Neuron (in vitro differentiated cells): ENCODE results near the gene MBNL1.

ENCODE experiments used
- H2AFZ ChIP-seq: one replicate; pipeline ENCODE4 v1.6.1; 2013; ENCODE audit warnings: low read depth, mild to moderate bottlenecking, inconsistent platforms, low read length, moderate library complexity
- H3K27me3 ChIP-seq: one replicate; pipeline ENCODE4 v1.6.1; 2013; ENCODE audit warnings: low read length; ENCODE audit not compliant: insufficient read depth
- H3K36me3 ChIP-seq: one replicate; pipeline ENCODE4 v1.6.1; 2013; ENCODE audit warnings: low read length; ENCODE audit not compliant: insufficient read depth
- H3K4me1 ChIP-seq: one replicate; pipeline ENCODE4 v1.6.1; 2013; ENCODE audit warnings: low read length; ENCODE audit not compliant: insufficient read depth
- H3K4me3 ChIP-seq: 2 replicates; pipeline ENCODE4 v1.5.1; 2013; ENCODE audit warnings: mild to moderate bottlenecking, low read length, moderate library complexity
- H3K9me3 ChIP-seq: one replicate; pipeline ENCODE4 v1.6.1; 2013; ENCODE audit warnings: low read length

MBNL1 gene

DNA sequence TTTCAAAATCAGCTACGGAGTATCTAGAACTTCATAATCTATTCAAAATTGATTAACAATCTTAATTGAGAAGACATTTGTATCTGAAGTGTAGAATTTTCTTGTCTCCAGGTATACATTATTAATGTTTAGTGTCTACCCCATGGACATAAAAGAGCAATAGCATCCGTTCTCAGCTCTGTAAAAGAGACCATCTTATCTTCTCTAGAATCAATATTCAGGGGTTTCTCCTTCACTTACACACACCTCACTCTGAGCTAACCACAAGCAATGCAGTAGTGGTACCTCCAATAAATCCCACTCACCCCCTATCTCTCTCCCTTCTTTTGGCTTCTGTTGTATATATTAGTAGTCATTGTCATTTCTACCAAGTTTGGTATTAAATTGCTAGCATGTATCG lies 16.2 kb downstream of the MBNL1 start:
- Histone ChIP-seq H3K4me3 (no peak overlapping the region), H3K36me3 (no peaks in the 10 kb centered on the region), H3K9me3 (peaks cover 2% of the 10 kb centered on the region), H3K27me3 (no peaks in the 10 kb centered on the region), H3K4me1 (peaks cover 3% of the 10 kb centered on the region), H2AFZ (no peak overlapping the region)

DNA sequence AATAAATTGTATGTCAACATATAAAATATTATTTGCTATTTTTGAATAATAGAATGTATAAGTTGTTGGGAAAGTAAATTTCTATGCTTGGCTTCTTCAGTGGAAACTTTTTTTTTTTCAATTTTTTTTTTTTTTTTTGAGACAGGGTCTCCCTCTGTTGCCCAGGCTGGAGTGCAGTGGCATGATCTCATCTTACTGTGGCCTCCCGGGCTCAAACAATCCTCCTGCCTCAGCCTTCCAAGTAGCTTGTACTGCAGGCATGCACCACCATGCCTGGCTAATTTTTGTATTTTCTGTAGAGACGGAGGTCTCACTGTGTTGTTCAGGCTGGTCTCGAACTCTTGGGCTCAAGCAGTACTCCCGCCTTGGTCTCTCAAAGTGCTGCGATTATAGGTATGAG lies 16.8 kb downstream of the MBNL1 start:
- Histone ChIP-seq H3K27me3 (no peaks in the 10 kb centered on the region), H3K4me3 (no peak overlapping the region), H3K4me1 (peaks cover 3% of the 10 kb centered on the region), H3K9me3 (peaks cover 2% of the 10 kb centered on the region), H3K36me3 (no peaks in the 10 kb centered on the region), H2AFZ (no peak overlapping the region)

DNA sequence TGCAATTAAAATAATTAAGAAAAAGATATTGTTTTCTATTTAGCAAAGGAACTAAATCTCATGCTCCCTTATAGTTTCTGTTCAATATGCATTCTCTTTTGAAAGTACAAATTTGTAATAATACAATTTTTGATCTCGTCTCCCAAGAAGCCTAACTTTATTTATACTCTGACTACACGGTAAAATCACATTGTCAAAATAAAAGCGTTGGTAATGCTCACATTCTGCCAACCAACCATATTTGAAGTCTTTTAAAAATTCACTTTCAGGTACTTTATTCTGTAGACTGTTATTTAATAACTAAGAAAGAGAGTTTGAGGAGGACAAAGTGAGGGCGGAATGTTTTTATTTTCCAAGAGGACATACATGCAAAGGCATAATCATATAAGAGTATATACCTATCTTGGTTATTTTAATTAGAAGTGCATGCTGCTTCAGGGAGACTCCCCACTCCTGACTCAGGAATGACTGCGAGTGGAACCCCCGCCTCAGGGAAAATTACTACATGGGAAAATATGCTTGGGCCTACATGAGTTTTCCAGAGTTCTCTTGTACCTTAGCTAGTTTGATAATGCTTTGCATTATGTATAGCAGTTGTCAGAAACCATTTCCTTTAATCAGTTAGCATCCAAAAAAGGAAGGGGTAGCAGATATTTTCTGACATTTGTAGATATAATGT lies 19.3 kb downstream of the MBNL1 start:
- no peak overlapping the region for H3K4me3 ChIP-seq
- peaks cover 3% of the 10 kb centered on the region for H3K4me1 ChIP-seq
- H3K27me3 ChIP-seq: no peaks in the 10 kb centered on the region
- H3K9me3 ChIP-seq: peaks cover 2% of the 10 kb centered on the region
- H3K36me3 ChIP-seq: no peaks in the 10 kb centered on the region
- no peak overlapping the region for H2AFZ ChIP-seq

DNA sequence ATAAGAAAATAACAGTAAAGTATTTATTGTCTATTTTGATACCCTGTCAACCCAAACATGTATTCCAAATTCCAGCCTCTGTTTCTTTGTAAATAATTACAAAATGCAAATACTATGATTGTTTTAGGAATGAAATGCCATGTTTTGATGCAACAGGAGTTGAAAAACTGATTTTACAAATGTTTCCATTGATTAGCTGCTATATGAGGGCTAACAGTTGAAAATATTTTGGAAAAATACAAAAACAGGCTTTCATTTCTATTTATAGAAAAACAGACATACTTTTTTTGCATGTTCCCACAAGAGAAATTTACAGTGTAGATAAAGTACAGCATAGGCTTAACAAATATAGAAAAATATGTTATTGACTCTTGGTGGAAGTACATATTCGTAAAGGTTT lies 20.0 kb downstream of the MBNL1 start:
- Histone ChIP-seq H3K9me3 (peaks cover 2% of the 10 kb centered on the region), H3K27me3 (no peaks in the 10 kb centered on the region), H3K36me3 (no peaks in the 10 kb centered on the region), H3K4me3 (no peak overlapping the region), H2AFZ (no peak overlapping the region), H3K4me1 (no peaks in the 10 kb centered on the region)

DNA sequence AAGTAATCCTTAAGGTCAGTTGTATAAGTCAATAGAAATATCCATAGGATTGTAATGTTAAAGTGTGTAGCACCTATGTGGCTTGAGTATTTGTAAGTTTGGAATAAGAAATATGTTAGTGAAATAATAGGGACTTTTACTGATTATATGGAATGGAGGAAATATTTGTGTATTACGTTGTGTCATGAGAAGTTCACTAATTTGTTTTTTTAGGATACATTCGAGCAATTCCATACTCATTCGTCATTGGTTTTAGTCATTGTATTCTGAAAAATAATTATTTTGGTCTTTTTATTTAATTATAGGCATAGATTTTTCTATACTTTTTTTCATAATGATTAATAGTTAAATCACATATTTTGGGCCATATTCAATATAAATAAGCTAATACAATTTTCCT lies 21.0 kb downstream of the MBNL1 start:
- Histone ChIP-seq H2AFZ (no peak overlapping the region), H3K27me3 (no peaks in the 10 kb centered on the region)

DNA sequence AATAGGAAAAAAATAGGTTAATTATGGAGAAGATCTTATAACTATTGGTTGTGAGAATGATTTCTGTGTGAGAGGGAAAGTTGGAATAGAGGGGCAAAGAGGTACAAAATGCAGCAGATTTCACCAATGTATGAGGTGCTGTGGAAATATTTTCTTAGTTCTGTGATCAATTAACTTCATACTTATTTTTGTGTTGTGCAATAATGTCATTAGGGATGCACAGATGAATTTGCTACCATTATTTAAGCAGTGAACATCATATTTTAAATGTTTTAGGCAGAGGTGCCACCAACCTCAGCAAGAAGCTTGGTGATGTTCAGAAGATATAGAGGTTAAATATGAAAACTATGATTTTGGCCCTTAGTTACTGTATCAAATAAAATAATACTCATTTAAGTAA lies 21.6 kb downstream of the MBNL1 start:
- Histone ChIP-seq H3K4me1 (no peaks in the 10 kb centered on the region), H3K9me3 (peaks cover 2% of the 10 kb centered on the region), H3K27me3 (no peaks in the 10 kb centered on the region), H2AFZ (no peak overlapping the region), H3K36me3 (no peaks in the 10 kb centered on the region), H3K4me3 (no peak overlapping the region)

More for the DNA sequence above, 21.0 kb downstream of the MBNL1 start:
- no peak overlapping the region for H3K4me3 ChIP-seq
- H3K9me3 ChIP-seq: peaks cover 2% of the 10 kb centered on the region
- H3K4me1 ChIP-seq: no peaks in the 10 kb centered on the region
- no peaks in the 10 kb centered on the region for H3K36me3 ChIP-seq

DNA sequence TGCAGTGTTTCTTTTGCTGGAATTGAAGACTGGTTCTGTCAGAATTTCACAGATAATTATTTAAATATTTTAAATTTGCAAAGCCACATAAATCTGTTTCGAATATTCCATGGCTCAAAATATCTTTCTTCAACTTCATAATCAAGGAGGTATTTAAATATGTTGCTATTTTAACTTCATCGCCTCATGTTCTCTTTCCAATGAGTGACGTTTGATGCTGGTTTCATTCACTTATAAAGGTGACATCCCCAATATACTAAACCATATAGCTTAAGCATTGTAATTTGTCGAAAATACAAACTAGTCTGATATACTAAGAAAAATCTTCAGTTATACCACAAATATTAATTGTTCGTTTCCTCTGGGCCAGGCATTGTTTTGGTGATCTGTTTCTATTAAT lies 22.5 kb downstream of the MBNL1 start:
- no peaks in the 10 kb centered on the region for H3K9me3 ChIP-seq

DNA sequence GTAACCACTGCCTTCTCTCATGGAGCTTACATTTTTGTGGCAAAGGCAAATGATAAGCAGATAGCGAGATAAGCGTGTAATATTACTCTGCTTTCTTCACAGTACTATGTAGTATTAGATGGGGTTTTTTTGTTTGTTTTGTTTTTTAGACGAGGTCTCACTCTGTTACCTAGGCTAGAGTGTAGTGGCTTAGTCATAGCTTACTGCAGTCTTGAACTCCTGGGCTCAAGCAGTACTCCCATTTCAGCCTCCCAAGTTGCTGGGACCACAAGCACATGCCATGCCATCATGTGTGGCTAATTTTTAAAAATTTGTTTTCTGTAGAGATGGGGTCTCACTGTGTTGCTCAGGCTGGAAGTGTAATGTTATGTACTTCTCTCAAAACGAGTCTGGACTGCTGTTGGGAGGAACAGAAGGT lies 22.9 kb downstream of the MBNL1 start:
- Histone ChIP-seq H3K9me3 (no peaks in the 10 kb centered on the region), H3K27me3 (no peaks in the 10 kb centered on the region), H3K4me1 (no peaks in the 10 kb centered on the region), H3K4me3 (no peak overlapping the region), H3K36me3 (no peaks in the 10 kb centered on the region), H2AFZ (no peak overlapping the region)

More for the DNA sequence above, 22.5 kb downstream of the MBNL1 start:
- H2AFZ ChIP-seq: no peak overlapping the region
- no peaks in the 10 kb centered on the region for H3K36me3 ChIP-seq
- H3K4me3 ChIP-seq: no peak overlapping the region
- no peaks in the 10 kb centered on the region for H3K4me1 ChIP-seq
- H3K27me3 ChIP-seq: no peaks in the 10 kb centered on the region

DNA sequence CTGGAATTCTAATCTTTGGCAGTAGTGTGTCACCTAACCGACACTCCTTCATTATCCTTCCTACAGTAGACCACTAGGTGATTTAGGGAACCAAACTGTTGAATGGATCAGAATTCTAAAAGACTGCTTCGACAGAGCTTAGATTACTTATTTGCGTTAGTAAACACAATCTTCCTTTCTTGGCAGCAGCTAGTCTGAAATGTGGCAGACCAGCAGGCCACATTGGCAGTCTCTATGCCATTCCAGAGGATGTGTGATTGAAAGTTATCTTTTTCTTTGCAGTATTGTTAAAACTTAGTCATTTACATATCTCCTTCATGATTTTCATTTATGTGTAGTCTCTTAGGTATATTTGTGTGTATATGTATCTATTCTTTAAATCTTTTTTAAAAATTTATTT lies 23.6 kb downstream of the MBNL1 start:
- no peaks in the 10 kb centered on the region for H3K9me3 ChIP-seq
- no peaks in the 10 kb centered on the region for H3K27me3 ChIP-seq
- no peak overlapping the region for H3K4me3 ChIP-seq
- no peaks in the 10 kb centered on the region for H3K36me3 ChIP-seq
- no peaks in the 10 kb centered on the region for H3K4me1 ChIP-seq
- H2AFZ ChIP-seq: no peak overlapping the region

DNA sequence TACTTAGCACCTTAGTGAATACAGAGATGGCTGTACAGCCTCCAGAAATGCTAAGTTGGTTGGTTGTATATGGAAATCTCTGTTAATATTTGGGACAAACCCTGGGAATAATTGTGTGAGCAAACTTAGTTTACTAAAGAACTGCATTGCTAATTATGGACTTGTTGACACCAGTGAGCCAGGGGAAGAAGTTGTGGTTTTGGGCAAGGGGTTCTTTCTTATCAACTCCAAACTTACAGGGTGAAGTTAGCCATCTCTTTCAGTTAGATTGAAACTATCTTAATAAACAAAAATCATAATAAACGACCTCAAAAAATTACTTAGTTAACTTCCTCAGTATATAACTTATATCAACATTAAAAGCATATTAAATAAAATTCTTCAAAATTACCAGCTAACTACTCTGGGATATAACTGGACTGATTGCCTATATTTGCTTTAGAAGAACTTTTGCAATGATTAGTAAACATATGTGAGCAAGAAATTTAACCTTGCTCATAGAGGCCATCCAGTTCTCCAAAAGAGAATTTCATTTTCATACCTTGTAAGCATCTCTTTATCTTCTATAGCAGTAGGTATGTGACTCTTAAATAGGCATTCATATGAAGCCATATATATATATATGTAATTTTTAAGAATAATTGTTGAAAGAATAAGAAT lies 24.7 kb downstream of the MBNL1 start:
- Histone ChIP-seq H3K27me3 (no peaks in the 10 kb centered on the region), H3K36me3 (no peaks in the 10 kb centered on the region), H3K9me3 (no peaks in the 10 kb centered on the region), H3K4me1 (peaks cover 4% of the 10 kb centered on the region), H3K4me3 (no peak overlapping the region), H2AFZ (no peak overlapping the region)

DNA sequence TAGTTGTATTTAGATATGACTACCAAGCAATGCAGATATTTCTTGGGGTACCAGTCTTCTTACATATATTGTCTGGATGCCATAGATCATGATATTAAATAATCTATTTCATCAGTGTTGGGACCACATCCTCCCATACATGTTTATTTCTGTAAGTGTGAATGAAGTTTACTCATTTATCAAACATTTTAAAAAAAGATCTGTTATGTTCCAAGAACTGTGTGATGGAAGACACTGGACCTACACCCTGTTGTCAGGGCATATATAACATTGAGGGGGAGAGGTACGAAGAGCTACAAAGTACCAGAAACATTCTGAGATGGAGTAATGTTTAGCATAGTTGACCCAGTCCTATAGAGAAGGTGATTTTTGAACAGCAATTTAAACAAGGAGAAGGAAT lies 26.6 kb downstream of the MBNL1 start:
- Histone ChIP-seq H3K36me3 (peaks cover 8% of the 10 kb centered on the region), H3K4me1 (peaks cover 9% of the 10 kb centered on the region), H3K4me3 (no peak overlapping the region), H2AFZ (no peak overlapping the region), H3K27me3 (no peaks in the 10 kb centered on the region), H3K9me3 (no peaks in the 10 kb centered on the region)

DNA sequence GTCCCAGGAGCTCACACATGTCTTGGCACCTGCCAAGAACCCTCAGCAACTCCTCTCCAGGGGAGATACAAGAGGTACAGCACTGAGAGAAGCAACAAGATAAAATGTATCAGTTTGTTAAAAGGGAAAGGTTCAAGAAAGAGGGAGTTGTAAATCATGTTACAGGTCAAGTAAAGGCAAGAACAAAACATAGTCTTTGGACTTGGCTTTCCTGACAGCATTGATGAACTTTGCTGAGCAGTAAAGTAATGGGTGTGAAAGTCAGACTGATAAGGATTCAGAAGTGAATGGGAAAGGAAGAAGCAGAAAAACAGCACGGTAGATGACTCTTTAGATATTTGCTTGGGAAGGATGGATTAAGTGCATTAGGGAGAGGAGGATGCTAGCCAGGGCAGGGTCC lies 27.1 kb downstream of the MBNL1 start:
- H3K4me1 ChIP-seq: peaks cover 9% of the 10 kb centered on the region
- no peak overlapping the region for H2AFZ ChIP-seq
- H3K4me3 ChIP-seq: no peak overlapping the region
- no peaks in the 10 kb centered on the region for H3K9me3 ChIP-seq
- no peaks in the 10 kb centered on the region for H3K27me3 ChIP-seq
- peaks cover 8% of the 10 kb centered on the region for H3K36me3 ChIP-seq

DNA sequence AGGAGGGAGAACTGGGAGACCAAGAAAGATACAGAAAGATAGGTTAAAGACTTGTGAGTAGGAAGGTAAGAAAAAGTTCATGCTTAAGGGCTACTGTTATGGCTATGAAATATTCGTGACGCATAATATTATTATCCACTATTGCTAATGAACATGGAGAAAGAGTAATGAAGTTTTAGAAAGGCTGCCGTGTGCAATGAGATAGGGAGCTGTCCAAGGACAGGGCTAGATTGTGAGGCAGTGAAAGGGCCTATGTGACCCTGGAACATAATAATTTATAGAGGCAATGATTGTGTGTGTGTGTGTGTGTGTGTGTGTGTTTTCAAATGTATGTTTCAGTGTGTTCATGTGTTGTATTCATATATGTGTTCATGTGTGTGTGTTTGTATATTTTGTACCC lies 27.7 kb downstream of the MBNL1 start:
- H3K9me3 ChIP-seq: no peaks in the 10 kb centered on the region
- H3K27me3 ChIP-seq: no peaks in the 10 kb centered on the region
- H3K4me1 ChIP-seq: peaks cover 9% of the 10 kb centered on the region
- no peak overlapping the region for H2AFZ ChIP-seq
- no peak overlapping the region for H3K4me3 ChIP-seq
- H3K36me3 ChIP-seq: peaks cover 8% of the 10 kb centered on the region

DNA sequence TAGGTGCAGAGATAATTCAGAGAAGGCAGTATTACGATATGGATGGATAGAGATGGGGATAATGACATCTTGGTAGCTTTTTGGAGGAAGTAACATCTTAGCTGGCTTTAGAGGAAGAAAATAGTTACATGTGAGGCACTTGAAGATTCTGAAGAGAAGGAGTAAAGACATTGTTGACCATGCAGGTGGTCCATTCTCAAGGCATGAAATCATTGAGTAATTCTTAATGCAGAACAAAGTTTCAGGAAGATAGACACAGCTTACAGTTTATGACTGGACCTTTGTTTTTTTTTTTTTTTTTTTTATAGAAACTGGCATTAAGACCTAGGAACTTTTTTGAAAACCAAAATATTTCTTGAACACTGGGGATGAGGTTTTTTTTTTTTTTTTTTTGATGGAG lies 28.2 kb downstream of the MBNL1 start:
- Histone ChIP-seq H2AFZ (no peak overlapping the region), H3K27me3 (no peaks in the 10 kb centered on the region), H3K9me3 (no peaks in the 10 kb centered on the region)

More for the DNA sequence above, 28.2 kb downstream of the MBNL1 start:
- no peak overlapping the region for H3K4me3 ChIP-seq
- peaks cover 8% of the 10 kb centered on the region for H3K36me3 ChIP-seq
- peaks cover 9% of the 10 kb centered on the region for H3K4me1 ChIP-seq
